ENCODE results near the gene FRAS1.
"Not testable (repeated sequence)": the region's sequence is repeated elsewhere in the genome, so short reads cannot be mapped to it uniquely, and the experiment has no call there.

Gene FRAS1

DNA sequence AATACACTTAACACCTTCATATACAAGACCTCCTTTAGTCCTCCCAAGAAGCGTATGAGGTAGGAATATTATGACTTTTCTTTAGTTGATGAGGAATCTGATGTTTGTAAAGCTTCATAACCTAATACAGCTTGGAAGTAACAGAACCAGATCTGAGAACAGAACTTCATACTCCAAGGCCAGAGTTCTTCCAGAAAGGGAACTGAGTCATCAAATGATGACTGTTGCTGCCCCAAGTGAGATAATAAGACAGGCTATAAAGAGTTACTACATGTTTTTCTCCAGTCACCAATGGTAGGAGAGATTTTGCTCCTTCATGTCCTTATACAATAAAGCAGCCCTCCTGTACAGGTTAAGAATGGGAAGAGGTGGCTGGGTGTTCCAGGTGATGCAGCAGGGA is 420.2 kb downstream of the FRAS1 start:
- Histone ChIP-seq H3K9me3 (ENCODE audit: control insufficient read depth, insufficient read depth, low read length) (no peaks in the 10 kb centered on the region), H3K27me3 (ENCODE audit: control insufficient read depth, insufficient read depth, low read length) (no peaks in the 10 kb centered on the region), H3K36me3 (ENCODE audit: control insufficient read depth, insufficient read depth, low read length) (peaks cover 6% of the 10 kb centered on the region), H3K4me3 (ENCODE audit: low read depth, low read length) (no peak overlapping the region), H3K4me1 (ENCODE audit: control insufficient read depth, insufficient read depth, low read length) (no peaks in the 10 kb centered on the region), H3K9ac (ENCODE audit: low read depth, low read length) (no peak overlapping the region)

DNA sequence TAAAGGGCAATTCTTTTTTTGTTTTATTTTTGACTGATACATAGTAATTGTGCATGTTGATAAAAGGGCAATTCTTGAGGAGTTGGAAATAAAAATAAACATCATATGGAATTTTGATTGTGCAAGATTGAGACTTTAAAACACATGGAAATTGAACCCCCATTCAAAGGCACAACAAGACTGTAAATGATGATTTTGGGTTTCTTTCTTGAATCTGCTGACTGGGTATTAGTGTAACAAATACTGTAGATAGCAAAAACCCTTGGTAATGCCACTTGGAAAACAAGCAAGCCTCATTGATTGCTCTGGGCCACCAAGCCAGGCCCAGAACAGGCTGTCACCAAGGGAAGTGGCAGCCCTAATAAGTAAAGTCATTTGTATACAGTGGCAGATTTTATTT is 421.4 kb downstream of the FRAS1 start:
- H3K27me3 ChIP-seq (ENCODE audit: control insufficient read depth, insufficient read depth, low read length) = no peaks in the 10 kb centered on the region
- no peak overlapping the region for H3K9ac ChIP-seq (ENCODE audit: low read depth, low read length)
- no peaks in the 10 kb centered on the region for H3K4me1 ChIP-seq (ENCODE audit: control insufficient read depth, insufficient read depth, low read length)
- no peaks in the 10 kb centered on the region for H3K9me3 ChIP-seq (ENCODE audit: control insufficient read depth, insufficient read depth, low read length)
- H3K36me3 ChIP-seq (ENCODE audit: control insufficient read depth, insufficient read depth, low read length) = peaks cover 10% of the 10 kb centered on the region
- H3K4me3 ChIP-seq (ENCODE audit: low read depth, low read length) = no peak overlapping the region

DNA sequence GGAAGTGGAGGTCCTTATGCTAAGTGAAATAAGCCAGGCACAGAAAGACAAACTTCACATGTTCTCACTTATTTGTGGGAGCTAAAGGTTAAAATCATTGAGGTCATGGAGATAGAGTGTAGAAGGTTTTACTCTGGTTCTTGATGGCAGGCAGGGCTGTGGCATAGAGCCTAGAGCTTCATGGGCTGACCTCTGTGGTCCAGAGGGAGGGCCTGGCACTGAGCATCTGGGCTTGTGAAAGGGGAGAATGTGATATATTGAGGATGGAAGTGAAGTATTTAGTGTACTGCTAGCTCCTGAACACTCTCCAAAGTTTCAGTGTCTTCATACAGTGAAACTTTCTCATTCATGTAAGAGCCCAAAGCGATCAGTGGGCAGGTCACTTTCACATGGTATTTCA is 423.2 kb downstream of the FRAS1 start:
- H3K9me3 ChIP-seq (ENCODE audit: control insufficient read depth, insufficient read depth, low read length) = no peaks in the 10 kb centered on the region
- H3K36me3 ChIP-seq (ENCODE audit: control insufficient read depth, insufficient read depth, low read length) = peaks cover 10% of the 10 kb centered on the region
- H3K9ac ChIP-seq (ENCODE audit: low read depth, low read length) = no peak overlapping the region
- H3K4me1 ChIP-seq (ENCODE audit: control insufficient read depth, insufficient read depth, low read length) = no peaks in the 10 kb centered on the region
- H3K4me3 ChIP-seq (ENCODE audit: low read depth, low read length) = no peak overlapping the region
- no peaks in the 10 kb centered on the region for H3K27me3 ChIP-seq (ENCODE audit: control insufficient read depth, insufficient read depth, low read length)

DNA sequence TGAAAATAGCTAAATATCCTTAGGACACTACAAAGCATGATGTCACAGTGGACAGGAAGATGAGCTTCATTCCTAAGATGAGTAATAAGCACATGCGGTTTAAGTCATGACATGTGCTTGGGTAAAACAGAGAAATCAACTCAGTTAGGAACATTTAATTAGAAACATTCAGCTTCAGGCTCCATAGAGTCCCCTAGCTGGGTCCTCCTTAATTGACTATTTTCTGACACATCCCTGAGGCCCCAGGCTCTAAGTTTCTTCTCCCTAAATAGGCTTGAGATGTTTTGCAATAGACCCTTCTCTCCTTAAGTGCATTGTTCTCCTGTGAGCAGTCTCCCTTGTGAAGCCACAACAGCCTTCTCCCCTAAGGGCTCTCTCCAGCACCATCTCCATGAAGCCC is 424.1 kb downstream of the FRAS1 start:
- Histone ChIP-seq H3K9ac (ENCODE audit: low read depth, low read length) (no peak overlapping the region), H3K27me3 (ENCODE audit: control insufficient read depth, insufficient read depth, low read length) (no peaks in the 10 kb centered on the region), H3K4me1 (ENCODE audit: control insufficient read depth, insufficient read depth, low read length) (no peaks in the 10 kb centered on the region), H3K9me3 (ENCODE audit: control insufficient read depth, insufficient read depth, low read length) (no peaks in the 10 kb centered on the region), H3K36me3 (ENCODE audit: control insufficient read depth, insufficient read depth, low read length) (peaks cover 10% of the 10 kb centered on the region), H3K4me3 (ENCODE audit: low read depth, low read length) (no peak overlapping the region)

DNA sequence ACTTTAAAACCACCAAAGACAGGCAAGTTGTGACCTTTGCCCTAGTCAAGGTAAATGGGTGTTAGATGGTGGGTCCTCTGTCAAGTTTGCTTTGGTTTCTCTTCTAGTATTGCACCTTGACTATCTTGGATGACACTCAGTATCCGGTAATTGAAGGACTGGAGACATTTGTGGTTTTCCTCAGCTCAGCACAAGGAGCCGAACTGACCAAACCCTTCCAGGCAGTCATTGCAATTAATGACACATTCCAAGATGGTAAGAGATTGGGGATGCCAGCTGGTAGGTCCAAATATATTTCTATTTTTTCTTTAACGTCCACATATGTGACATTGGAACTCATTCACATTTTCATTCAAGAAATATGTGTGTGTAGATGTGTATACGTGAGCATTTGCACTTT is 425.2 kb downstream of the FRAS1 start:
- H3K9ac ChIP-seq (ENCODE audit: low read depth, low read length) = no peak overlapping the region
- no peaks in the 10 kb centered on the region for H3K4me1 ChIP-seq (ENCODE audit: control insufficient read depth, insufficient read depth, low read length)
- no peak overlapping the region for H3K4me3 ChIP-seq (ENCODE audit: low read depth, low read length)
- H3K9me3 ChIP-seq (ENCODE audit: control insufficient read depth, insufficient read depth, low read length) = no peaks in the 10 kb centered on the region
- no peaks in the 10 kb centered on the region for H3K27me3 ChIP-seq (ENCODE audit: control insufficient read depth, insufficient read depth, low read length)
- H3K36me3 ChIP-seq (ENCODE audit: control insufficient read depth, insufficient read depth, low read length) = peaks cover 10% of the 10 kb centered on the region

DNA sequence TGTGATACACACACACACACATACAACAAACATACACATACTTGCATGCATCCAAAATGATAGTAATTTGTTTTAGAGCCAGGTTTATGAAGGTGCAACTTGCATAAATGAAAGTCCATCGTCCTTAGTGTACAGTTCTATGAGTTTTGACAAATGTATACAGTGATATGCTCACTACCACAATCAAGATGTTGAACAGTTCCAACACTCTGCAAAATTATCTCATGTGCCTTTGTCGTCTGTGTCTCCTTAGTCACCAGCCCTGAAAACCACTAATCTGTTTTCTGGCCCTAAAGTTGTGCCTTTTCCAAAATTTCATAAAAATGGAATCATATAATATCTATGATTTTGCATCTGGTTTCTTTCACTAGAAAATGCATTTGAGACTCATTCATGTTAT is 426.7 kb downstream of the FRAS1 start:
- Histone ChIP-seq H3K4me1 (ENCODE audit: control insufficient read depth, insufficient read depth, low read length) (no peaks in the 10 kb centered on the region), H3K9ac (ENCODE audit: low read depth, low read length) (no peak overlapping the region), H3K27me3 (ENCODE audit: control insufficient read depth, insufficient read depth, low read length) (no peaks in the 10 kb centered on the region), H3K36me3 (ENCODE audit: control insufficient read depth, insufficient read depth, low read length) (peaks cover 5% of the 10 kb centered on the region), H3K4me3 (ENCODE audit: low read depth, low read length) (no peak overlapping the region), H3K9me3 (ENCODE audit: control insufficient read depth, insufficient read depth, low read length) (no peaks in the 10 kb centered on the region)

- Histone ChIP-seq H3K36me3 (ENCODE audit: control insufficient read depth, insufficient read depth, low read length) (peaks cover 5% of the 10 kb centered on the region), H3K9me3 (ENCODE audit: control insufficient read depth, insufficient read depth, low read length) (no peaks in the 10 kb centered on the region), H3K4me1 (ENCODE audit: control insufficient read depth, insufficient read depth, low read length) (no peaks in the 10 kb centered on the region), H3K4me3 (ENCODE audit: low read depth, low read length) (no peak overlapping the region), H3K9ac (ENCODE audit: low read depth, low read length) (no peak overlapping the region), H3K27me3 (ENCODE audit: control insufficient read depth, insufficient read depth, low read length) (no peaks in the 10 kb centered on the region)
Measured at GRCh38 chr4:78484574-78484973, 427.5 kb downstream of the FRAS1 start.

GRCh38 chr4:78493731-78494130 is 436.6 kb downstream of the FRAS1 start:
- Histone ChIP-seq H3K4me1 (ENCODE audit: control insufficient read depth, insufficient read depth, low read length) (no peaks in the 10 kb centered on the region), H3K9me3 (ENCODE audit: control insufficient read depth, insufficient read depth, low read length) (no peaks in the 10 kb centered on the region), H3K27me3 (ENCODE audit: control insufficient read depth, insufficient read depth, low read length) (no peaks in the 10 kb centered on the region), H3K9ac (ENCODE audit: low read depth, low read length) (no peak overlapping the region), H3K36me3 (ENCODE audit: control insufficient read depth, insufficient read depth, low read length) (no peaks in the 10 kb centered on the region), H3K4me3 (ENCODE audit: low read depth, low read length) (no peak overlapping the region)

GRCh38 chr4:78496021-78496643 is 439.0 kb downstream of the FRAS1 start:
- H3K9me3 ChIP-seq (ENCODE audit: control insufficient read depth, insufficient read depth, low read length) = no peaks in the 10 kb centered on the region
- H3K4me1 ChIP-seq (ENCODE audit: control insufficient read depth, insufficient read depth, low read length) = no peaks in the 10 kb centered on the region
- H3K27me3 ChIP-seq (ENCODE audit: control insufficient read depth, insufficient read depth, low read length) = no peaks in the 10 kb centered on the region
- H3K36me3 ChIP-seq (ENCODE audit: control insufficient read depth, insufficient read depth, low read length) = no peaks in the 10 kb centered on the region
- no peak overlapping the region for H3K4me3 ChIP-seq (ENCODE audit: low read depth, low read length)
- H3K9ac ChIP-seq (ENCODE audit: low read depth, low read length) = no peak overlapping the region

DNA sequence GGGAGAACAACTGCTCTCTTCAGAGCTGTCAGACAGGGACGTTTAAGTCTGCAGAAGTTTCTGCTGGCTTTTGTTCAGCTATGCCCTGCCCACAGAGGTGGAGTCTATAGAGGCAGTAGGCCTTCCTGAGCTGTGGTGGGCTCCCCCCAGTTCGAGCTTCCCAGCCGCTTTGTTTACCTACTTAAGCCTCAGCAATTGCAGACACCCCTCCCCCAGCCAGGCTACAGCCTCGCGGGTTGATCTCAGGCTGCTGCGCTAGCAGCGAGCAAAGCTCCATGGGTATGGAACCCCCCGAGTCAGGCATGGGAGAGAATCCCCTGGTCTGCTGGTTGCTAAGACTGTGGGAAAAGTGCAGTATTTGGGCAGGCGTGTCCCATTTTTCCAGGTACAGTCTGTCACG is 449.1 kb downstream of the FRAS1 start:
- H3K36me3 ChIP-seq (ENCODE audit: control insufficient read depth, insufficient read depth, low read length); H3K4me3 ChIP-seq (ENCODE audit: low read depth, low read length); H3K4me1 ChIP-seq (ENCODE audit: control insufficient read depth, insufficient read depth, low read length); H3K27me3 ChIP-seq (ENCODE audit: control insufficient read depth, insufficient read depth, low read length); H3K9ac ChIP-seq (ENCODE audit: low read depth, low read length); H3K9me3 ChIP-seq (ENCODE audit: control insufficient read depth, insufficient read depth, low read length): not testable (repeated sequence)

- H3K36me3 ChIP-seq (ENCODE audit: control insufficient read depth, insufficient read depth, low read length) = peaks cover 4% of the 10 kb centered on the region
Measured at GRCh38 chr4:78509043-78509442, 451.9 kb downstream of the FRAS1 start.

GRCh38 chr4:78510108-78510507 is 453.0 kb downstream of the FRAS1 start:
- H3K4me1 ChIP-seq (ENCODE audit: control insufficient read depth, insufficient read depth, low read length) = peaks cover 2% of the 10 kb centered on the region
- H3K9ac ChIP-seq (ENCODE audit: low read depth, low read length) = no peak overlapping the region
- peaks cover 4% of the 10 kb centered on the region for H3K36me3 ChIP-seq (ENCODE audit: control insufficient read depth, insufficient read depth, low read length)
- no peak overlapping the region for H3K4me3 ChIP-seq (ENCODE audit: low read depth, low read length)
- no peaks in the 10 kb centered on the region for H3K27me3 ChIP-seq (ENCODE audit: control insufficient read depth, insufficient read depth, low read length)
- no peaks in the 10 kb centered on the region for H3K9me3 ChIP-seq (ENCODE audit: control insufficient read depth, insufficient read depth, low read length)

More at GRCh38 chr4:78509043-78509442, 451.9 kb downstream of the FRAS1 start:
- no peak overlapping the region for H3K9ac ChIP-seq (ENCODE audit: low read depth, low read length)
- no peaks in the 10 kb centered on the region for H3K9me3 ChIP-seq (ENCODE audit: control insufficient read depth, insufficient read depth, low read length)
- no peak overlapping the region for H3K4me3 ChIP-seq (ENCODE audit: low read depth, low read length)
- peaks cover 2% of the 10 kb centered on the region for H3K4me1 ChIP-seq (ENCODE audit: control insufficient read depth, insufficient read depth, low read length)
- H3K27me3 ChIP-seq (ENCODE audit: control insufficient read depth, insufficient read depth, low read length) = no peaks in the 10 kb centered on the region
